CD1c-positive myeloid dendritic cell (primary cell): ENCODE measurements around the gene TCERG1L.
"Not testable (repeated sequence)": the region's sequence is repeated elsewhere in the genome, so short reads cannot be mapped to it uniquely, and the experiment has no call there.

Experiments
- DNase-seq: peaks from one replicate; pipeline ENCODE4 v3.0.0-alpha.2; 2016; ENCODE audit errors: extremely low spot score

TCERG1L gene, protein sequence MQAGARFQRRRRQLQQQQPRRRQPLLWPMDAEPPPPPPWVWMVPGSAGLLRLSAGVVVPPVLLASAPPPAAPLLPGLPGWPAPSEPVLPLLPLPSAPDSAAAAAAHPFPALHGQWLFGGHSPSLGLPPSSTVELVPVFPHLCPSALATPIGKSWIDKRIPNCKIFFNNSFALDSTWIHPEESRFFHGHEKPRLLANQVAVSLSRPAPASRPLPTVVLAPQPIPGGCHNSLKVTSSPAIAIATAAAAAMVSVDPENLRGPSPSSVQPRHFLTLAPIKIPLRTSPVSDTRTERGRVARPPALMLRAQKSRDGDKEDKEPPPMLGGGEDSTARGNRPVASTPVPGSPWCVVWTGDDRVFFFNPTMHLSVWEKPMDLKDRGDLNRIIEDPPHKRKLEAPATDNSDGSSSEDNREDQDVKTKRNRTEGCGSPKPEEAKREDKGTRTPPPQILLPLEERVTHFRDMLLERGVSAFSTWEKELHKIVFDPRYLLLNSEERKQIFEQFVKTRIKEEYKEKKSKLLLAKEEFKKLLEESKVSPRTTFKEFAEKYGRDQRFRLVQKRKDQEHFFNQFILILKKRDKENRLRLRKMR

DNA sequence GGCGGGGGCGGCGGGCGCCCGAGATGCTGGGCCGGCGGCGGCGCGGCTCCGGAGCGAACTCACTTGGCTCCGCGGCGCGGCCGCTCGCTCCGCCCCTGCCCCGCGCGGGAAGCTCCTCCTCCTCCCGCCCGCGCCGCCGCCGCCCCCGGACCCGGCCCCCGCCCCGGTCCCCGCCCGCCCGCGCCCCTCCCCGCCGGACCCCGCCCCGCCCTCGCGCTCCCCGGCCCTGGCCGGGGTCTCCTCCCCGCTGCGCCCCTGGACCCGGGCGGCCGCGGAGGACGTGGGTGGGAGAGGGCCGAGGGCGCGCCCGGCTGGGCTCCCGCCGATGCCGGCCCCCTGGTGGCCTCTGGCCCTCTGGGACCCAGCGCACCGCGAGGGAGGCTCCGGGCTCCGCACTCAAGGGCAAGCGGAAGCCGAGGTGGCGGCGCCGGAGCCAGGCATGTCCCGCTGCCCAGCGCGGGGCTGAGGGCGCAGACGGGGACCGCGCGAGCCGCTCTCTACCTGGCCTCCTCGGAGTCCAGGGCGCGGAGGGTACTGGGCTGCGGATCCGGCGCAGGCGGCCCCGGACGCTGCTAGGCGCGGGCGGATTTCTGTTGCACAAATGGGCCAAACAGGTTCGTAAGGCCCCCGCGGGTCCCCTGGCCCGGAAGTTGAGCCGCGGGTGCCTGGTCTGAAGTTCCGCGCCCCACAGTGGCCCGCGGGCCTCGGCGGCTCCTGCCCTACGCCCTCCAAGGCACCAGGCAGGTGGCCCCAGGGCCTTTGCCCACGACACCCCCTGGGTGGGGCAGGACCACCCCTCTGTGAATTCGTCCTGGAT, at the start of gene TCERG1L:
Gene TCERG1L (minus strand): TSS at position 61 of the 817 bp plus-strand sequence. CDS start 86 bp downstream, outside the sequence.
- no peak for DNase-seq

DNA sequence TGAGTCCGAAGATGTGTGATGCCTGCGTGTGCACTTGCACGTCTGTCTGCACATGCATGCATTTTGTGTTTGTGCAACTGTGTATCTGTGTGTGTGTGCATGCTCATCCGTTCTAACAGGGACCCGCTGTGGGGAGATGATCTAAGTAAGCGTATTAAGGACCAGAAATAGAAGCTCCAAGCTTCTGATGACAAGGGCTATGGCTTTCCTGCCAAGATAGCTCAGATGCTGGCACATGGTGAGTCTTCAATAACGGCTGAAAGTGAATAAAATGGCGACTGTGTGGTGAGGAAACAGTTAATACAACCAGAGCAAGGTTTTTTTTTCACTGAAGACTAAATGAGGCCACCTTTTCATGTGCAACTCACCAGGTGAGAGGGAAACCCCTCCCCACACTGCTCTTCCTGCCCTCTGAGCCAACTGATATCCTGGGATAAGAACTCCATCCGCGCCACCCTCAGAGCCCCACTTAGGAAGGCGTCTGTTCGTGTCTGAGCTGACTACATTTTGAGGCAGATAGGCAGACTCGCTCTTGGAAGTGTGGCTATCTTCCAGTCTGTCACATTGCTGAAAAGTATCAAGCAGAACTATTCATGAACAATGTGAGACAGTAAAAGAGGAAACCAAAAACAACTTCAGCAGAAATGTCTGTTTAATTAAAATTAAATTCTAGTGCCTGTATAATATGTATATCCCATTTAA, 47.4 kb upstream of the TCERG1L start:
- no peak for DNase-seq

DNA sequence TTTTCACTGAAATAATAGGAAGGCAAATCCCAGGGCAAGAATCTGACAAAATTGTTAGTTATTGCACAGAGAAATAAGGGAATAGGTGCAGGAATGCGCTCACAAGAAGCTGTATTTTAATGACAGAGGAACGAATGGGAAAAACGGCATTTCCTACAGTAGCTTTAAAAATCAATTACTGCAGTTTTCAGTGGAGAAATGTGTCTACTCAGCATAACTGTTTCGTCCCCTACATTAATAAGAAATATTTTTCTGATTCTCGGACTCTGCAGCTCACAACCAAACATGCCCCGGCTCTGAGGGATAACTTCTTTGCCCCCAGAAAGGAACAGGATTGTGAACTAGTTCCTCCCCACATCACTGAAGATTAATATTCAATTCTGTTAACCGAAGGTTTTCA, 44.9 kb upstream of the TCERG1L start:
- DNase-seq = no peak

DNA sequence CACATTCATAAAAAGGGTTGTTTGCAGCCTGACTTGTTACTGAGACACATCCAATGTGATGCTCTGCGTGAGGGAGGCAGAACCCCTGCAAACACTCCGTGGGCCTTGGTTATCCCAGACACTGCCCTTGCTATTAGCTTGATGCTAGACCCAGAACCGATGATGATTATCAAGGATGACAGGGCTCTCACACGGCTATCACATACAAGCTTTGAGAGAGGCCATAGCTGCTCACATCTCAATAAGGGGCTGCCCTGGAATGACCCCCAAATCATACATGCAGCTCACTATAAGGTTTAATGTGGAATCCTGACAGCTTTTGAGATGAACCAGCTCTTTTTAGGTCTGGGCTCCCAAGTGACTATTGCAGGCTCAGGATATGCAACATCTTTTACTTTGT, 44.4 kb upstream of the TCERG1L start:
- no peak for DNase-seq

DNA sequence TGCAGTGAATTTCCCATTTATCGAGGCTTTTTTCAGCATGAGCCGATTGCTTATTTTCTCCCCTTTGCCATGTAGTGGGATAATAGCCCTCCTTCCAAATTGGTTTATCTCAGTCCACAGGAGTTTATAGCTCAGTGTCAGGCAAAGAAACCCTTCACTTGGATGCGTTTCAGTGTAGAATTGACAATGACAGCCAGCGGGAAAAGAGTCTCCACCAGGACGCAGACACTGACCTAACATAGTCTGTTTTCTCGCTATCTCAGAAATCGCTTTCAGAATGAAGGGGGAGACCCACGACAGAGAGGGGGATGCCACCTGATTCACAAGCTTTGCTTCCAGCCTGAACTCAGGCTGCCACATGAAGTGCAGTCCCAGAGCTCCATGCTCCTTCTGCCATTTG, 43.5 kb upstream of the TCERG1L start:
- DNase-seq = no peak

DNA sequence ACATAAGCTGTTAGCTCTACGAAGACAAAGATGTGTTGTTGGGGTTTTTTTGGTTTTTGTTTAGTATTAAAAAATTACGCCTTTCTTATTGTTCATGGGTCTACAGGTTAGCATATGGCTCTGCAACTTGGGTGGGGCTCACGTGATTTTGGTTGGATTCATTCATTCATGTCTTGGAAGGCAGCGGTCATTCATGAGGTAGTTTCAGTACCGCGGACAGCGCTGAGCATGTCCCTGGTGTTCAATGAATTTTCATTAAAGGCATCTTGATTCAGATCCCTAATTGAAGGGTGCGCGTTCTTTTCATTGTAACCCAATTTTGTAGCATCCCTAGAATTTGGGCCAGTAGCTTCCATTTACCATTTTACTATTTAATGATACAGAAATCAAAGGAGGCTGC, 42.9 kb upstream of the TCERG1L start:
- DNase-seq = no peak

DNA sequence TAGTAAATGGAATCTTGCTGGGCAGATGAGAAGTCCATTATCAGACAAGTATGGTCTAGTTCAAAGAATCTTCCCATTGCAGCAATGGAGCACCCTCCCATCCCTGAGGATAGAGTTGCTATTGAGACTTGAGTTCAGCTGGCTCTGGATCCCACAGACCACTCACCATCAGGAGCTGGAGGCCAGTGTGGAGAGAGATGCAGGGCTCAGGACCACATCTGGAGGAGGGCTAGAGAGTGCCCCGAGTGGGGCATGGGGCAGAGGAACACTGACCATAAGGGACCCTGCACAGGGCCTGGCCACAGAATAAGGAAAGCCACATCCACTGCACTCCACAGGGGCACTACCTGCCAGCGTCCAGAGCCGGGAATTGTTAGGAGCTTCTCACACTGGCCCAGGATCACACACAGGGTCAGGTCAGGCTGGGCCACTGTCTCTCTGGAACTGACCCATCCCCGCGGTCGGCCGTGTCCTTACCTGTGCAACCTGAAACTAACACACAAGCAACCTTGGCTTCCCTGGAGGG, 41.3 kb upstream of the TCERG1L start:
- no peak for DNase-seq

DNA sequence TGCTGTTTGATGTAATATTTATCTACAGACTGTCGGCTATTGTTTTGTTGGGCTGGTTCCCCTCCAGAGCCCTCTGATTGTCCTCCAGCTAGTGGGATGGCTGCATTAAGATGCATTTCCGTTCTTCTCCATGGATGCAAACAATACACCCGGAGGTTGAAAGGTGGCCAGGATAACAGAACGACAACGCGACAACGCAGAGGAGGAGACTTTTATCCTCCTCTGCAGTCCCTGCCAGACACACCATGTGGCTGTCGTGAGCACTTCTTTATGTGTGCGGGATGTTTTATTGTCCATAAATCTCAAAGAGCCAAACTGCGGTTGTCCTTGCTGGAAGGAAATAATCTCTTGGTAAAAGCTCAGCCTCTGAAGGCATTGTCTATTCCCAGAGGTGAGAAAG, 39.1 kb upstream of the TCERG1L start:
- no peak for DNase-seq

DNA sequence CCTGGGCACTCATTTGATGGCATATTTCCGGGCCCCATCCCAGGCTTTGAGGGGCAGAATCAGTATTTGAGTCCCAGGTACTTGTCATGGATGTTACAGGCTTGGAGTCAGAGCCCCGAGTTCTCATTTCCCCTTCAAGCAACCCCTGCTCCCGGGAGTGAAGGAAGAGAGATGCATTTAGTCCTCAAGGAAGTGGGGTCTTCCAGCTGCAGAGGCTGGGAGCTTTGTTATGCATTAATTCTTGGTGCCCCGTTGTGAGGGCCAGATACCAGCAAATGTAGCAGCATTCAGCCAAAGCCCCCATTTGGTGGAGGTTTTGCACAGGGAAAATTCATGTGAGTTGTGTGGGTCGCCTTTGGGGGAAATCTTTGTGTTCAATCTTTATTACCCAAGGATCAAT, 38.7 kb upstream of the TCERG1L start:
- no peak for DNase-seq

DNA sequence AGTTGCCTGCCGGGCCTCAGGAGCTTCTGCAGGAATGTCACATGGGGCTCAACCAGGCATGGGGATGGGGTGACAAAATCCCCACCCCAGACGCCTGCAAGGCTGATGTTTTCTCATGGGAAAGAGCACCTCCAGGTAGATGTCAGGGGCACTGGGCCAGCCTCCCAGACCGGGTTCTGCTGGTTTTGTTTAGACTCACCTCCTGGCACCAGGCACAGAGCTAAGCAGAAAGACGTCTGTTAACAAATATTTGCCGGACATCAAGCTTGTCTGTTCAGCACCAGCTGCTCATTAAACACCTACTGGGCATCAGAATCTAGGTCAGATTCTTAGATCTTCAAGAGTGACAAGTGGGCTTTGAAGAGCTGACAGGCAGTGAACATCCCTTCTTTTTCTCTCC, 34.9 kb upstream of the TCERG1L start:
- DNase-seq = no peak

DNA sequence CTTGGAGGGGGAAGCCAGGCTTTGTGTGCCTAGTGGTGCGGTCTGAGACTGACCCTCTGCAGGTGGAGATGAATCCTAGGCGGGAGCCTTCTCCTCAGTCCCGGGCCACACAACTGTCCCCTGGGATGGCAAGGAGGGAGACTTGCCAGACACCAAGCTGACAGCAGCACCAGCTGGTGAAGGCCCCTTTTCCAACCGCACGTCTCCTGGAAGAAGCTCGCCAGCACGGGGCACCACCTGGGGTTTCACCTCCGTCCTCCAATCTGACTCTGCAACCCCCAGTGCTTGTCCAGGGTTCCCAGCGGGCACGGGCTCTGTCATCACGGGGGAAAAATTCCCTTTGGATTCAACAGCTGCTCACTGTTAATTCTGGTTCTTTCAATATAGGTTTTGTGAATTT, 34.2 kb upstream of the TCERG1L start:
- no peak for DNase-seq

DNA sequence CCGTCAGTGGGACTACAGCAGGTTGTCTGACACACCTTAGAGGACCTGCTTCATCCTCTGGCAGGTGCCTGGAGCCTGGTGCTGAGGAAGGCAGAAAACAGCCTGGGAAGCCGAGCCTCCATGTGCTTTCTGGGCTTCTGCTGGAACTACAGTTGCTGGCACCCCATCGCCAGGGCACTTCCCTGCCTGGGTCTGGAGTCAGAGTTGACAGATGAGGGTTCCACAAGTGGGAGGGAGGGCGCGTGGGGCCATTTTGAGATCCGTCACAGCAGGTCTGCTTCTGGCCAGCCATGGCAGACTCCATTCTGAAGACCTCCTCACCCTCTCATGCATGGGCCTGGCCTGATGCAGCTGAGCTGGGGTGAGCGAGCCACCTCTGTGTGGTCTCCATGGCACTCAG, 33.2 kb upstream of the TCERG1L start:
- DNase-seq = no peak

DNA sequence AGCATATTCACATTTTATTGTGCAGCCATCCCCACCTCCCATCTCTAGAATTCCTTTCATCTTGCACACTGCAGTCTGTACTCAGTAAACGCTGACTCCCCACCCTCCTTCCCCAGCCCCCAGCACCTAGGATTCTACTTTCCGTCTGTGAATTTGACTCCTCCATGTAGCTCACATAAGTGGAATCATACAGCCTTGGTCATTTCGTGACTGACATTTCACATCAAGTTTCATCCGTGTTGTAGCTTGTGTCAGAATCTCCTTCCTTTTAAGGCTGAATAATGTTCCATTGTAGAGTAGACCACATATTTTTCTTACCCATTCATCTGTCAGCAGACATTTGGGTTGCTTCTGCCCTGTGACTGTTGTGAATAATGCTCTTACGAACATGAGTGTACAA, 26.2 kb upstream of the TCERG1L start:
- no peak for DNase-seq

DNA sequence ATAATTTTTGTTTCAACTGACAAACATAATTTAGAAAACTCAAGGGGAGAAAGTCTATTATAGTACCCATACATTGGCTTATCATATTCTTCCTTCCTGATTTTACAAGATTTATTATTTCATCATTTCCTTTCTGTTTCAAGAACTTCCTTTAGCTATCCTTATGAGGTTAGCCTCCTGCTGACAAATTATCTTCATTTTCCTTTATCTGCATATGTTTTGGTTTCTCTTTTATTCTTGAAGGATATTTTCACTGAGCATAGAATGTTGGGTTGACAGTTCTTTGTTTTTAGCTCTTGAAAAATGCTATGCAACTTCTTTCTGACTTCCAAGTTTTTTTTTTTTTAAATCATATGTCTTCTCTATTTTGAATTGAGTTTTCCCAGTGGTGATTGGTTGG, 21.3 kb upstream of the TCERG1L start:
- no peak for DNase-seq

DNA sequence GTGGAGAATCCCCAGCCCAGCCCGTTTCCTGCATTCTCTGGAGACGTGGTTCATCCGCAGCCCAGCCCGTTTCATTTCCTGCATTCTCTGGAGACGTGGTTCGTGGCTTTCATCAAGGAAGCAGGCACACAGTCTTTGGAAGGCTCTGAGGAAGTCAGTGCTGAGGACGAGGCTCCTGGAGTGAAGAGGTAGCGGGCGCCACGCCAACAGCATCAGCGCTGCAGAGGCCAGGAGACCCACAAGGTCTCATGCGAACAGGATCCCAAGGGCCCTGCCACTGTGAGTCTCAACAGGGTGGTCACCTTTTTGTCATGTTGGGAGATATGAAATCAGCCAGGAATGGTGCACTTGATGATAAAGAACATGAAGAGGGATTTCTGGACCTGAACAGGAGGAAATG, 12.4 kb upstream of the TCERG1L start:
- no peak for DNase-seq

DNA sequence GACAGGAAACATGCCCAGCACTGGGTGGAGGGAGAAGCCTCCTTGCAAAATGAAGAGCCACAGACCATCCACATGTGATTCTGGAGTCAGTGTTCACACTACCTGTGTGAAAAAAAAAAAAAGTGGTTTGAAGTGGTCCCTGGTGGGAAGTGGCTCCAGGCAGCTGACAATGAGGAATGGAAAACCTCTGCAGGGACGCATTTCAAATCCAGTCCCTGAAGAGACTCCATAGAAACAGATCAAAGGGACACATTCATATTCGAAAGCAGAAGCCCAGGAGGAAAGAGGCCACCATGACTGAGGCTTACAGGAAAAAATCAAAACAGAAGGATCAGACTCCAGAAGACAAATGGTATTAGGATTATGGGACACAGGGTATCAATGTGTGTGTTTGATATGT, 11.5 kb upstream of the TCERG1L start:
- no peak for DNase-seq

DNA sequence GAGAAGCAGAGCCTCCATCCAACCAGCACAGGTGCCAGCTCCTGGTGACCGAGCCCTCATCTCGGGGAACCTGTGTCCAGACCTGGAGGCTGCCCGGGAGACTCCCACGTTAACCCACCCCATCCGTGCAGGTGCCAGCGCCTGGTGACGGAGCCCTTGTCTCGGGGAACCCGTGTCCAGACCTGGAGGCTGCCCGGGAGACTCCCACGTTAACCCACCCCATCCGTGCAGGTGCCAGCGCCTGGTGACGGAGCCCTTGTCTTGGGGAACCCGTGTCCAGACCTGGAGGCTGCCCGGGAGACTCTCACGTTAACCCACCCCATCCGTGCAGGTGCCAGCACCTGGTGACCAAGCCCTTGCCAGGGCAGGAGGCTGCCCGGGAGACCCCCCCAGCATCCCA, 11.1 kb upstream of the TCERG1L start:
- DNase-seq = not testable (repeated sequence)

DNA sequence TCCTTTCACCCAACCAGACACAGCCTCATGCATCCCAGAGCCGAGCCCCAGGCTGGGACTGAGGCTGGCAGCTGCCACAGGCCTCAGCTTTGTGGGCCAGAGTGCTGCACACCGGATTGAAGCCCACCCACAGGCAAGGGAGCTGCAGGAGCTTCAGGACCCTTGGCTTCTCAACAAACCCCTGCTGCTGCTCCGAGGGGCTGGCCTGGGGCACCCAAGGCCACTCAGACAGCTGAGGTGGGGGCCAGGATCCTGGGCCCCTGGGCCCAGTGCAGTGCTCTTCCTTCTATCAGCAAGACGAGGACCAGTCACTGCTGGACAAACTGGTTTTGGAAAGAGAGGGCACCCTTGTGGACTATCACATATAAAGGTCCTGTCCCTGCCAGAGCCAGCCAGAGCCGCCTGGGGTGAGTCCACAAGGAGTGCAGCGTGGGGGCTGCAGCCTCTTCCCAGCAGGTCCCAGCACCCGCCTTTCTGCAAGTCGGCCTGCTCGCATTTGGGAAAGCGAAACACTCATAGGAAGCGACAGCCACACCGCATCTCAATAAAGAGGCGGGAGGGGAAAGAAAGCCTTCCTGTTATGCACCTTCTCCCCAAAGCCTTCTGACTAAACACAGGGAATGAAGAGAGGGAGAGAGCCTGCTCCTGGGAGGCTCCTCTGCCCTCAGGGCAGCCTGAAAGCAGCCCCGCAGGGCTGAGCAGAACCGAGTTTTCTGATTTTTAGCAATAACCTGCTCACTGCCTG, 9.5 kb upstream of the TCERG1L start:
- no peak for DNase-seq

DNA sequence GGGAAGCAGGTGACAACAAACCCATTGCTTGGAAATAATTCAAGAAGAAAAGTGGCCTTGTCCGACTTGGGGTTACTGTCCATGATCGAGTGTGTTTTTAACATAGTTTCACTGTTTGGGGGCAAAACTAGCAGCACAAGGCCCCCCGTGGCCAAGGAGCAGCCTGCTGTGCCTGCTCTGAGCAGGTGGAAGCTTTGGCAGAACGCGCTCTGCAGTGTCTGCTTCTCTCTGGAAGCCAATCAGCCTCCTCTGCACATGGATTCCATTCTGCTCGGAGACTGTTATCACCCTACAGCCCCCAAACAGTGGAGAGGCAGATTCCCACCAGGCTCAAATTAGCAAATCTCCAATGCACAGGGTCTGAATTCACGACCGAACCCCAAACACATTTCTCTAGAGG, 7.3 kb upstream of the TCERG1L start:
- no peak for DNase-seq

DNA sequence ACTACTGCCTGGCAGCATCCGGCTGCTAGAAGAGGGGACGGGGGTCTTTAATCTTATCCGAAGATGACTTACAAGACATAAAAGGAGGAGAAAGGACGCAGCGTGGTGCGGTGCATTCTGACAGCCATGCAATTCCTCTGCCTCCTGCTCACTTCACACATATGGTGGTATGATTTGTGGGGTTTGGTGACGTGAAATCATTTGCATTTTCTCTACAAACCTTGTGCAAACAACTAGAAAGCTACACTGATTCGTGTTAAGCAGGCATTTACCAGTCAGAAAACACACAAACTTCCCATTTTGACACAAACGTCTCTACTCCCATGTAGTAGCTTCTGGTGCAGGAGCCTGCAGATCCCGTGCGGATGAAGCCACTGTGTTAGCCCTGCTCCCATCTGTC, 6.8 kb upstream of the TCERG1L start:
- DNase-seq = no peak
